GM18907 (cell line): ENCODE data around the gene PIGL.
"Not testable (repeated sequence)": the region's sequence is repeated elsewhere in the genome, so short reads cannot be mapped to it uniquely, and the experiment has no call there.

Source experiments
- ATAC-seq: cut with Tn5 transposase; IDR thresholded peaks from one replicate; pipeline ENCODE4 v1.9.1; 2021; ENCODE audit warnings: mild to moderate bottlenecking, moderate library complexity; ENCODE audit not compliant: unreplicated experiment

PIGL gene

GRCh38 chr17:16217002-16217635 lies at the start of gene PIGL:
Gene PIGL, plus strand, starts transcription at chr17:16217210. Its CDS starts 17 bp downstream, at chr17:16217227.
- ATAC-seq, result peak; percentile 44

GRCh38 chr17:16171613-16172012 lies 45.4 kb upstream of the PIGL start:
- no peak for ATAC-seq

GRCh38 chr17:16178836-16179235 lies 38.2 kb upstream of the PIGL start:
- ATAC-seq, result no peak

- ATAC-seq, result no peak
Measured at GRCh38 chr17:16181581-16181980, 35.4 kb upstream of the PIGL start.

- ATAC-seq, result no peak
Measured at GRCh38 chr17:16187642-16188041, 29.4 kb upstream of the PIGL start.

- no peak for ATAC-seq
Measured at GRCh38 chr17:16189791-16190348, 27.1 kb upstream of the PIGL start.

GRCh38 chr17:16190703-16191360 lies 26.2 kb upstream of the PIGL start:
- no peak for ATAC-seq

- no peak for ATAC-seq
Measured at GRCh38 chr17:16191604-16192003, 25.4 kb upstream of the PIGL start.

GRCh38 chr17:16194307-16194835 lies 22.6 kb upstream of the PIGL start:
- ATAC-seq, result not testable (repeated sequence)

- ATAC-seq, result no peak
Measured at GRCh38 chr17:16197276-16197675, 19.7 kb upstream of the PIGL start.

- no peak for ATAC-seq
Measured at GRCh38 chr17:16199093-16199492, 17.9 kb upstream of the PIGL start.

GRCh38 chr17:16201693-16202131 lies 15.3 kb upstream of the PIGL start:
- not testable (repeated sequence) for ATAC-seq

- ATAC-seq, result not testable (repeated sequence)
Measured at GRCh38 chr17:16202554-16203500, 14.2 kb upstream of the PIGL start.

GRCh38 chr17:16204763-16205162 lies 12.2 kb upstream of the PIGL start:
- ATAC-seq, result not testable (repeated sequence)

GRCh38 chr17:16211590-16211989 lies 5.4 kb upstream of the PIGL start:
- ATAC-seq, result no peak

GRCh38 chr17:16212793-16213192 lies 4.2 kb upstream of the PIGL start:
- ATAC-seq, result no peak

GRCh38 chr17:16214190-16215001 lies 2.6 kb upstream of the PIGL start:
- no peak for ATAC-seq

GRCh38 chr17:16215002-16215272 lies 2.1 kb upstream of the PIGL start:
- peak; percentile 47 for ATAC-seq

- peak; percentile 80 for ATAC-seq
Measured at GRCh38 chr17:16215273-16215964, 1.6 kb upstream of the PIGL start, which contains the start of gene NCOR1. Gene NCOR1, minus strand, starts transcription at chr17:16215534. Its CDS starts 20,965 bp downstream, at chr17:16194569.

- peak; percentile 11 for ATAC-seq
Measured at GRCh38 chr17:16215965-16216316, 1.1 kb upstream of the PIGL start.
